NCI-H748 (cell line): ENCODE measurements around the gene SLC5A12.
"Not testable (repeated sequence)": the region's sequence is repeated elsewhere in the genome, so short reads cannot be mapped to it uniquely, and the experiment has no call there.

Experiments
- DNase-seq: peaks from one replicate; lab custom pipeline; 2025; ENCODE audit not compliant: unreplicated experiment; lab: John Stamatoyannopoulos, UW

The SLC5A12 gene

GRCh38 chr11:26665036-26665435, 56.8 kb downstream of the SLC5A12 start:
- DNase-seq = no peak

DNA sequence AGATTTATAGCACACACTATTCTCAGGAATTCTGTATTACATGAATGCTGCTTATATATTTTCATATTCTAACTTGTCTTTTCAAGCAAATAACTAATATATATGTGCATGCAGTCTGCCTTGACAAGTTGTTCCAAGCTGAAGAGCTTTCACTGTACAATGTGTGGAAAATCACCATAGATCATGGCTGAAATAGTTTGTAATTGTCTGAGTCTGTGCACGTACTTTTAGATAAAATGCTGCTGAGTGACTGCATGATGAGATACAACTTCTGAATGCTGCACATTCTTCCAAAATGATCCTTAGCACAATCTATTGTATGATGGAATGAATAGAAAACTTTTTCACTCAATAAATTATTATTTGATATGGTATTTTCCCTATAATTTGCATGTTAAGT, 58.9 kb downstream of the SLC5A12 start:
- no peak for DNase-seq

DNA sequence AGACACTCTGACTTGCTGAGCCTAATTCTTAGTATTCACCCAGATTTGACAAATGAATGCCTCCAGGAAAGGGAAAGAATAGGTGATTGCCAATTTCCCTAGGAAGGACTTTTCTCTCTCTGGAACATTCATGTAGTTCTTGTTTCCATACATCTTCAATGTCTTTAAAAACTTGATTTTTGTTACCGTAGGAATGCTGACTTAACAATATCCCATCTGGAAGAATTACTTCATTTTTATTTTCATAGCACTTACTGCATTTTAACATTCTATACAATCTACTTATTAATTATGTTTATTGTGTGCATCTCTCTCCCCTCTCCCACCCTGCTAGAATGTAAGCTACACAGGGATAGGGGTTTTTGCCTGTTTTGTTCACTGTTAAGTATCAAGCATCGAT, 66.6 kb downstream of the SLC5A12 start:
- no peak for DNase-seq

GRCh38 chr11:26651916-26652315, 69.9 kb downstream of the SLC5A12 start:
- peak; percentile 34 for DNase-seq

GRCh38 chr11:26649884-26650283, 72.0 kb downstream of the SLC5A12 start:
- DNase-seq = peak; percentile 87

DNA sequence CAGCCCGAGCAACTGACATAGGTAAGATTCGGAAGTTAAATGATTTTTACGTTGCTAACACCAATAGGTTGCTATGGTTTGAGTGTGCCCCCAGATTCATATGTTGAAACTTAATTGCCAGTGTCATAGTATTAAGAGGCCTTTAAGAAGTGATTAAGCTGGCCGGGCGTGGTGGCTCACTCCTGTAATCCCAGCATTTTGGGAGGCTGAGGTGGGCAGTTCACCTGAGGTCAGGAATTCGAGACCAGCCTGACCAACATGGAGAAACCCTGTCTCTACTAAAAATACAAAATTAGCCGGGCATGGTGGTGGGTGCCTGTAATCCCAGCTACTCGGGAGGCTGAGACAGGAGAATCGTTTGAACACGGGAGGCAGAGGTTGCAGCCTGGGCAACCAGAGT, 78.5 kb downstream of the SLC5A12 start:
- DNase-seq = not testable (repeated sequence)

DNA sequence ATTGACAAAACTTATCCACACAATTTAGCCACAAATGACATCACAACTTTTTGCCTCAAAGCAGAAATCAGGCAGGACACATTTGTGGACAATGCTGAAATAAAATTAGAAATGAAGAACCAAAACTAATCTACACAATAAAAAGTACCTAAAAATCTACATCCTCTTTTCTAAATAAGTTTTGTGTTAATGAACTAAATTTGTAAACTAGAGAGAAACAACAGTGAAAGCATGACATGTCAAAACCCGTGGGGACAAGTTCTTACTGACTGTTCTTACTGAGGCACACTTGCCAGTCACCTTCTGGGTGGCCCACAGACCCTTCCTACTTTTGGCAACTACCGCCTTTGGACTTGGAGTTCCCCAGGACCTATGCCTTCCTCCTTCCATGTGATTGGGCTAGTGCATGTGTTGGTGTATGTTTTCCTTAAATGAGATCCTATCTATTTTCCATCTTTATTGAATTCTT, 89.1 kb downstream of the SLC5A12 start:
- DNase-seq = no peak

GRCh38 chr11:26626346-26626745, 95.5 kb downstream of the SLC5A12 start:
- DNase-seq = no peak

GRCh38 chr11:26623076-26623659, 98.7 kb downstream of the SLC5A12 start:
- no peak for DNase-seq

- DNase-seq = peak; percentile 34
These were observed 99.7 kb downstream of the SLC5A12 start for GRCh38 chr11:26622181-26622580.

DNA sequence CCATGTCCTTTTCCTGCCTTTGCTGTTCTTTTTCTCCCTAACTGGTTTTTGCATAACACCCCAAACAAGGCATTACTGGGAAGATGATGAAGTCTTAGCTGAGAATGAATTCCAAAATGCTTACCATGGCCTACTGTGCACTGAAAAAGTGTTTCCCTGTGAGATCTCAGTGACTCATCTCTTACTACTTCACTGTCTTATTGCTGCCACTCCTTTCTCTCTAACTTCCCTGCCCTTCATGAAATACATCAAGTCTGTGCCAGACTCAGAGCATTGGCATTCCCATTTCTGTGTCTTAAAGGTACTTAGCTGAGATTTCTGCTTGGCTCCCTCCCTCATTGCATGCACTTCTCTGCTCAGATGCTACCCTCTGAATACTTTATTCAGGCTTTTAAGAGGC, 100.7 kb downstream of the SLC5A12 start:
- no peak for DNase-seq

DNA sequence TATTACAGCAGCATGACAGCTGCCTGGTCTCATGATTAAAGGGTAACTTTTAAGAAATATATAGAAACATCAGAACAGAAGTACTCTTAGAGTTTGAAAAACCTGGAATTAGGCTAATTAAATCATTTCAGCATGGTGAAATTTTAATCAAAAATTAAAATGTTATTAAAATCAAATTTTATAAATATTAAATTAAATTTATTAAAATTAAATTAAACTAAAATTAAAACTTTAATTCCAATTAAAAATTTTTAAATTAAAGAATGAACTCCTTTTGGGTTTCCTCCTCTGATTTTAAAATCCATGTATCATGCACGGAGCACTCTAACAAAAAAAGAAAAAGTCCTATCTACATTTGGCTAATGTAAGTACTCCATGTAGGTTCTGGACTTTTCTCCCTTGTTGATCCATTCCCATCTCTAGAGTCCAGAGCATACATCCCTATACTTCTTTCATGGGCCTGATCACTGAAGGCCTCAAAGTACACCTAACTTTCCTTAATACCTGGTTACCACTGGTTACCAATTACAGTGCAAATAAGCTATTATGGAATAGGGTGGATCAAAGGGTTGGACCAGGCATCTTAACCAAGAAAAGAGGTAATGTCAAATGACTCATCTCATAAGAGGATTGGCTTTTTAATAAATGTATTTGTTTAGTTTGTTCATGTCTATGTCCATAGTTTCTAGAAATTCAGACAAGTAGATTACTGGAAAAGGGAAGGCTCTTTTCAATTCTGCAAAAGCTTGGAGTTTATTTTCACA, 101.4 kb downstream of the SLC5A12 start:
- DNase-seq = peak; percentile 60

DNA sequence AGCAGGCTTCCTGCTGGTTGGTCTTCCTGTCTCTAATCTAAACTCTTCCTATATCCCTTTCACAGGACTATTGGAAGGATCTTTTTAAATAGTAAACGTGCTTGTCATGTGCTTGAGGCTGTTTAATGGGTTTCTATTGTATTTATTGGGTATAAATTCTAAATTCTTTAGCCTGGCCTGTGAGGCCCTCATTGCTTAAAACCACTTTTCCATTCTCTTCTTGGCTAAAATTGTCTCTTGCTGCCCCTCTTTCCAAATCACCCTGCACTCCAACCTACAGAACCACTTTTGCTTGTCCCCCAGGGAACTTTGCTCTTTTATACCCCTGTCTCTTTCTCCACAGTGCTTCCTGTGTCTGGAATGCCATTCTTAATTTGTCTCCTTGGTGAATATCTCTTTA, 103.4 kb downstream of the SLC5A12 start:
- DNase-seq = no peak
